WTC11 (cell line): Measurements from ENCODE around the gene GLI1. TPM values are rescaled to one million over a fixed set of nuclear protein-coding genes. Genes with fewer than 3 reads are reported as not detected.

ENCODE experiments used
- ATAC-seq: fragments of 200-7000 bp; cut with Tn5 transposase; 2 replicates; pipeline ENCODE4 v1.10.0; 2021; ENCODE audit warnings: mild to moderate bottlenecking, moderate library complexity
- CTCF ChIA-PET: fragments of 300-600 bp; sonication (Branson Sonifier 250); formaldehyde crosslinking; loops from one replicate; lab custom pipeline; 2021; ENCODE audit warnings: antibody characterized with exemption; lab: Charles Lee
- POLR2A ChIA-PET: fragments of 350-600 bp; sonication (Branson Sonifier 250); formaldehyde crosslinking; loops from one replicate; lab custom pipeline; 2021; ENCODE audit warnings: antibody characterized with exemption; lab: Charles Lee
- DNase-seq: peaks from one replicate; pipeline ENCODE4 v3.0.0; 2021; ENCODE audit warnings: low spot score
- H3K27ac Mint-ChIP-seq: 2 replicates; pipeline ENCODE4 v1.8.0; 2021; ENCODE audit warnings: mixed read lengths
- H3K27me3 Mint-ChIP-seq: 2 replicates; pipeline ENCODE4 v1.8.0; 2021; ENCODE audit warnings: low read depth, mild to moderate bottlenecking, moderate library complexity, mixed read lengths
- H3K36me3 Mint-ChIP-seq: 2 replicates; pipeline ENCODE4 v1.8.0; 2021; ENCODE audit warnings: mixed read lengths
- H3K4me1 Mint-ChIP-seq: 2 replicates; pipeline ENCODE4 v1.8.0; 2022; ENCODE audit warnings: mixed read lengths
- H3K4me3 Mint-ChIP-seq: 2 replicates; pipeline ENCODE4 v1.8.0; 2021; ENCODE audit warnings: mild to moderate bottlenecking, moderate library complexity, mixed read lengths
- H3K9me3 Mint-ChIP-seq: 2 replicates; pipeline ENCODE4 v1.8.0; 2021; ENCODE audit warnings: mixed read lengths
- EMX1 ChIP-seq: fragments of 250-450 bp; sonication (Bioruptor Pico); IDR thresholded peaks from 2 replicates; pipeline ENCODE4 v1.8.0; 2021; ENCODE audit warnings: mild to moderate bottlenecking
- ESRRA ChIP-seq: sonication (generic); formaldehyde crosslinking; IDR thresholded peaks from 2 replicates; pipeline ENCODE4 v1.8.1; 2022; ENCODE audit warnings: mild to moderate bottlenecking, missing genetic modification reagents, borderline replicate concordance
- IRF2 ChIP-seq: sonication (generic); formaldehyde crosslinking; IDR thresholded peaks from 2 replicates; pipeline ENCODE4 v1.8.0; 2022; ENCODE audit warnings: low read depth, missing genetic modification reagents, borderline replicate concordance
- NR3C1 ChIP-seq: sonication (generic); formaldehyde crosslinking; conservative IDR thresholded peaks from 2 replicates; pipeline ENCODE4 v1.8.1; 2023; ENCODE audit warnings: low read depth, mild to moderate bottlenecking, missing genetic modification reagents
- RELA ChIP-seq: sonication (generic); formaldehyde crosslinking; IDR thresholded peaks from 2 replicates; pipeline ENCODE4 v1.8.1; 2022; ENCODE audit warnings: missing genetic modification reagents, mild to moderate bottlenecking, borderline replicate concordance
- SOX15 ChIP-seq: fragments of 250-450 bp; sonication (Bioruptor Pico); IDR thresholded peaks from 2 replicates; pipeline ENCODE4 v1.9.0; 2021; ENCODE audit warnings: mild to moderate bottlenecking
- ZNF263 ChIP-seq: sonication (generic); formaldehyde crosslinking; IDR thresholded peaks from 2 replicates; pipeline ENCODE4 v1.8.1; 2022; ENCODE audit warnings: low read depth, mild to moderate bottlenecking, moderate library complexity, missing genetic modification reagents
- ZNF416 ChIP-seq: fragments of 250-450 bp; sonication (Bioruptor Pico); IDR thresholded peaks from 2 replicates; pipeline ENCODE4 v1.9.0; 2021; ENCODE audit warnings: mild to moderate bottlenecking, inconsistent platforms
- ZNF423 ChIP-seq: fragments of 250-450 bp; sonication (Bioruptor Pico); IDR thresholded peaks from 2 replicates; pipeline ENCODE4 v2.1.2; 2022; ENCODE audit warnings: mild to moderate bottlenecking, moderate library complexity
- total RNA-seq: library from RNA; stranded (reverse); gene quantifications from 3 replicates; pipeline ENCODE4 v1.2.3, GENCODE V29; 2021
- TF ChIP-seq, protein P1 (sequence below): sonication (generic); formaldehyde crosslinking; IDR thresholded peaks from 2 replicates; pipeline ENCODE4 v1.8.1; 2022; ENCODE audit warnings: mild to moderate bottlenecking, missing genetic modification reagents, moderate library complexity, borderline replicate concordance
- TF ChIP-seq, protein P2 (sequence below): sonication (generic); formaldehyde crosslinking; IDR thresholded peaks from 2 replicates; pipeline ENCODE4 v1.8.0; 2022; ENCODE audit warnings: mild to moderate bottlenecking, missing genetic modification reagents
- TF ChIP-seq, protein P3 (sequence below): sonication (generic); formaldehyde crosslinking; IDR thresholded peaks from 2 replicates; pipeline ENCODE4 v1.8.1; 2023; ENCODE audit warnings: mild to moderate bottlenecking, missing genetic modification reagents
- TF ChIP-seq, protein P4 (sequence below): fragments of 250-450 bp; sonication (Bioruptor Pico); IDR thresholded peaks from 2 replicates; pipeline ENCODE4 v1.9.0; 2021; ENCODE audit warnings: mild to moderate bottlenecking
- TF ChIP-seq, protein P5 (sequence below): fragments of 250-450 bp; sonication (Bioruptor Pico); IDR thresholded peaks from 2 replicates; pipeline ENCODE4 v1.9.0; 2021; ENCODE audit warnings: mild to moderate bottlenecking, borderline replicate concordance
- TF ChIP-seq, protein P6 (sequence below): fragments of 250-450 bp; sonication (Bioruptor Pico); IDR thresholded peaks from 2 replicates; pipeline ENCODE4 v1.9.0; 2021; ENCODE audit warnings: mild to moderate bottlenecking
- TF ChIP-seq, protein P7 (sequence below): sonication (generic); formaldehyde crosslinking; IDR thresholded peaks from 2 replicates; pipeline ENCODE4 v1.8.0; 2022; ENCODE audit warnings: missing genetic modification reagents

Gene GLI1
- total RNA-seq, 1 experiment from 2014 or later = 16.2 TPM

DNA sequence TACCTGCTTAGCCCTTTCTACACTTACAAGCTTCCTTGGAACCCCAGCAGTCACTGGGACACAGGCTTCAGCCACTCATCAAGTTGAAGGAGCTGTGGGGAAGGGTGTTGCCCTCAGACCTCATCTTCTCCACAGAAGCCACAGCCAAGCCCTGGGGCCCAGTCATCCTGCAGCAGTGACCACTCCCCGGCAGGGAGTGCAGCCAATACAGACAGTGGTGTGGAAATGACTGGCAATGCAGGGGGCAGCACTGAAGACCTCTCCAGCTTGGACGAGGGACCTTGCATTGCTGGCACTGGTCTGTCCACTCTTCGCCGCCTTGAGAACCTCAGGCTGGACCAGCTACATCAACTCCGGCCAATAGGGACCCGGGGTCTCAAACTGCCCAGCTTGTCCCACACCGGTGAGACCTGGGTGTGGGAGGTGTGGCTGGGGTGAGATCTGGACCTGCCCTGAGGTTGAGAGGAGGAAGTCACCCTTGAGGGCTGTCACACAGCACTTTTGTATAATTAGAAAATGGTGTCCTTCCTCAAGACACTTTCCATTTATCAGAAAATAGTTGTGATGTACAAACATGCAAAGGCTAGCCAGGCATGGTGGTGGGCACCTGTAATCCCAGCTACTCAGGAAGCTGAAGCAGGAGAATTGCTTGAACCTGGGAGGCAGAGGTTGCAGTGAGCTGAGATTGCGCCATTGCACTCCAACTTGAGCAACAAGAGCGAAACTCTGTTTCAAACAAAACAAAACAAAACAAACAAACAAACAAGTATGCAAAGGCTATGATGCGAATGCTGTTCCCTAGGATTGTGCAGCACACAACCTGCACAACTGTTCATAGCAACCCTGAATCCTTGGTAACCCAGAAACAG lies 9.9 kb downstream of the GLI1 start:
- Mint-ChIP-seq H3K27ac (no peak overlapping the region), H3K4me1 (peaks cover 2% of the 10 kb centered on the region; the same call in 1 of the 2 replicates), H3K36me3 (0 out of 2 replicates have a peak, but pooled peaks cover 3% of the 10 kb centered on the region), H3K9me3 (no peaks in the 10 kb centered on the region), H3K27me3 (peaks cover 39% of the 10 kb centered on the region), H3K4me3 (no peak overlapping the region)
- POLR2A ChIA-PET = no interaction called here
- CTCF ChIA-PET = interaction anchor here (1.2 kb wide), 1 partner anchor 11 kb away, joined by 5 read pairs; no protein-coding TSS in a partner anchor
- TF ChIP-seq NR3C1 (CRISPR knock-in tag) = no peak
- TF ChIP-seq, protein P1, sequence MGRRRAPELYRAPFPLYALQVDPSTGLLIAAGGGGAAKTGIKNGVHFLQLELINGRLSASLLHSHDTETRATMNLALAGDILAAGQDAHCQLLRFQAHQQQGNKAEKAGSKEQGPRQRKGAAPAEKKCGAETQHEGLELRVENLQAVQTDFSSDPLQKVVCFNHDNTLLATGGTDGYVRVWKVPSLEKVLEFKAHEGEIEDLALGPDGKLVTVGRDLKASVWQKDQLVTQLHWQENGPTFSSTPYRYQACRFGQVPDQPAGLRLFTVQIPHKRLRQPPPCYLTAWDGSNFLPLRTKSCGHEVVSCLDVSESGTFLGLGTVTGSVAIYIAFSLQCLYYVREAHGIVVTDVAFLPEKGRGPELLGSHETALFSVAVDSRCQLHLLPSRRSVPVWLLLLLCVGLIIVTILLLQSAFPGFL = no peak
- TF ChIP-seq, protein P2, sequence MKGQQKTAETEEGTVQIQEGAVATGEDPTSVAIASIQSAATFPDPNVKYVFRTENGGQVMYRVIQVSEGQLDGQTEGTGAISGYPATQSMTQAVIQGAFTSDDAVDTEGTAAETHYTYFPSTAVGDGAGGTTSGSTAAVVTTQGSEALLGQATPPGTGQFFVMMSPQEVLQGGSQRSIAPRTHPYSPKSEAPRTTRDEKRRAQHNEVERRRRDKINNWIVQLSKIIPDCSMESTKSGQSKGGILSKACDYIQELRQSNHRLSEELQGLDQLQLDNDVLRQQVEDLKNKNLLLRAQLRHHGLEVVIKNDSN (CRISPR knock-in tag) = no peak
- no peak for TF ChIP-seq EMX1 (CRISPR knock-in tag)
- TF ChIP-seq, protein P3, sequence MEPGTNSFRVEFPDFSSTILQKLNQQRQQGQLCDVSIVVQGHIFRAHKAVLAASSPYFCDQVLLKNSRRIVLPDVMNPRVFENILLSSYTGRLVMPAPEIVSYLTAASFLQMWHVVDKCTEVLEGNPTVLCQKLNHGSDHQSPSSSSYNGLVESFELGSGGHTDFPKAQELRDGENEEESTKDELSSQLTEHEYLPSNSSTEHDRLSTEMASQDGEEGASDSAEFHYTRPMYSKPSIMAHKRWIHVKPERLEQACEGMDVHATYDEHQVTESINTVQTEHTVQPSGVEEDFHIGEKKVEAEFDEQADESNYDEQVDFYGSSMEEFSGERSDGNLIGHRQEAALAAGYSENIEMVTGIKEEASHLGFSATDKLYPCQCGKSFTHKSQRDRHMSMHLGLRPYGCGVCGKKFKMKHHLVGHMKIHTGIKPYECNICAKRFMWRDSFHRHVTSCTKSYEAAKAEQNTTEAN (CRISPR knock-in tag) = no peak
- TF ChIP-seq, protein P4, sequence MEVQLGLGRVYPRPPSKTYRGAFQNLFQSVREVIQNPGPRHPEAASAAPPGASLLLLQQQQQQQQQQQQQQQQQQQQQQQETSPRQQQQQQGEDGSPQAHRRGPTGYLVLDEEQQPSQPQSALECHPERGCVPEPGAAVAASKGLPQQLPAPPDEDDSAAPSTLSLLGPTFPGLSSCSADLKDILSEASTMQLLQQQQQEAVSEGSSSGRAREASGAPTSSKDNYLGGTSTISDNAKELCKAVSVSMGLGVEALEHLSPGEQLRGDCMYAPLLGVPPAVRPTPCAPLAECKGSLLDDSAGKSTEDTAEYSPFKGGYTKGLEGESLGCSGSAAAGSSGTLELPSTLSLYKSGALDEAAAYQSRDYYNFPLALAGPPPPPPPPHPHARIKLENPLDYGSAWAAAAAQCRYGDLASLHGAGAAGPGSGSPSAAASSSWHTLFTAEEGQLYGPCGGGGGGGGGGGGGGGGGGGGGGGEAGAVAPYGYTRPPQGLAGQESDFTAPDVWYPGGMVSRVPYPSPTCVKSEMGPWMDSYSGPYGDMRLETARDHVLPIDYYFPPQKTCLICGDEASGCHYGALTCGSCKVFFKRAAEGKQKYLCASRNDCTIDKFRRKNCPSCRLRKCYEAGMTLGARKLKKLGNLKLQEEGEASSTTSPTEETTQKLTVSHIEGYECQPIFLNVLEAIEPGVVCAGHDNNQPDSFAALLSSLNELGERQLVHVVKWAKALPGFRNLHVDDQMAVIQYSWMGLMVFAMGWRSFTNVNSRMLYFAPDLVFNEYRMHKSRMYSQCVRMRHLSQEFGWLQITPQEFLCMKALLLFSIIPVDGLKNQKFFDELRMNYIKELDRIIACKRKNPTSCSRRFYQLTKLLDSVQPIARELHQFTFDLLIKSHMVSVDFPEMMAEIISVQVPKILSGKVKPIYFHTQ (CRISPR knock-in tag) = no peak
- TF ChIP-seq ESRRA (CRISPR knock-in tag) = no peak
- TF ChIP-seq, protein P5, sequence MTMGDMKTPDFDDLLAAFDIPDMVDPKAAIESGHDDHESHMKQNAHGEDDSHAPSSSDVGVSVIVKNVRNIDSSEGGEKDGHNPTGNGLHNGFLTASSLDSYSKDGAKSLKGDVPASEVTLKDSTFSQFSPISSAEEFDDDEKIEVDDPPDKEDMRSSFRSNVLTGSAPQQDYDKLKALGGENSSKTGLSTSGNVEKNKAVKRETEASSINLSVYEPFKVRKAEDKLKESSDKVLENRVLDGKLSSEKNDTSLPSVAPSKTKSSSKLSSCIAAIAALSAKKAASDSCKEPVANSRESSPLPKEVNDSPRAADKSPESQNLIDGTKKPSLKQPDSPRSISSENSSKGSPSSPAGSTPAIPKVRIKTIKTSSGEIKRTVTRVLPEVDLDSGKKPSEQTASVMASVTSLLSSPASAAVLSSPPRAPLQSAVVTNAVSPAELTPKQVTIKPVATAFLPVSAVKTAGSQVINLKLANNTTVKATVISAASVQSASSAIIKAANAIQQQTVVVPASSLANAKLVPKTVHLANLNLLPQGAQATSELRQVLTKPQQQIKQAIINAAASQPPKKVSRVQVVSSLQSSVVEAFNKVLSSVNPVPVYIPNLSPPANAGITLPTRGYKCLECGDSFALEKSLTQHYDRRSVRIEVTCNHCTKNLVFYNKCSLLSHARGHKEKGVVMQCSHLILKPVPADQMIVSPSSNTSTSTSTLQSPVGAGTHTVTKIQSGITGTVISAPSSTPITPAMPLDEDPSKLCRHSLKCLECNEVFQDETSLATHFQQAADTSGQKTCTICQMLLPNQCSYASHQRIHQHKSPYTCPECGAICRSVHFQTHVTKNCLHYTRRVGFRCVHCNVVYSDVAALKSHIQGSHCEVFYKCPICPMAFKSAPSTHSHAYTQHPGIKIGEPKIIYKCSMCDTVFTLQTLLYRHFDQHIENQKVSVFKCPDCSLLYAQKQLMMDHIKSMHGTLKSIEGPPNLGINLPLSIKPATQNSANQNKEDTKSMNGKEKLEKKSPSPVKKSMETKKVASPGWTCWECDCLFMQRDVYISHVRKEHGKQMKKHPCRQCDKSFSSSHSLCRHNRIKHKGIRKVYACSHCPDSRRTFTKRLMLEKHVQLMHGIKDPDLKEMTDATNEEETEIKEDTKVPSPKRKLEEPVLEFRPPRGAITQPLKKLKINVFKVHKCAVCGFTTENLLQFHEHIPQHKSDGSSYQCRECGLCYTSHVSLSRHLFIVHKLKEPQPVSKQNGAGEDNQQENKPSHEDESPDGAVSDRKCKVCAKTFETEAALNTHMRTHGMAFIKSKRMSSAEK = no peak
- no peak for TF ChIP-seq ZNF263 (CRISPR knock-in tag)
- no peak for TF ChIP-seq ZNF416 (CRISPR knock-in tag)
- TF ChIP-seq ZNF423 (CRISPR knock-in tag) = no peak
- ATAC-seq (no peak), DNase-seq (no peak)

DNA sequence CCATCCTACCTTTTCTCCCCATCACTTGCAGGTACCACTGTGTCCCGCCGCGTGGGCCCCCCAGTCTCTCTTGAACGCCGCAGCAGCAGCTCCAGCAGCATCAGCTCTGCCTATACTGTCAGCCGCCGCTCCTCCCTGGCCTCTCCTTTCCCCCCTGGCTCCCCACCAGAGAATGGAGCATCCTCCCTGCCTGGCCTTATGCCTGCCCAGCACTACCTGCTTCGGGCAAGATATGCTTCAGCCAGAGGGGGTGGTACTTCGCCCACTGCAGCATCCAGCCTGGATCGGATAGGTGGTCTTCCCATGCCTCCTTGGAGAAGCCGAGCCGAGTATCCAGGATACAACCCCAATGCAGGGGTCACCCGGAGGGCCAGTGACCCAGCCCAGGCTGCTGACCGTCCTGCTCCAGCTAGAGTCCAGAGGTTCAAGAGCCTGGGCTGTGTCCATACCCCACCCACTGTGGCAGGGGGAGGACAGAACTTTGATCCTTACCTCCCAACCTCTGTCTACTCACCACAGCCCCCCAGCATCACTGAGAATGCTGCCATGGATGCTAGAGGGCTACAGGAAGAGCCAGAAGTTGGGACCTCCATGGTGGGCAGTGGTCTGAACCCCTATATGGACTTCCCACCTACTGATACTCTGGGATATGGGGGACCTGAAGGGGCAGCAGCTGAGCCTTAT lies 10.8 kb downstream of the GLI1 start:
- no peak for DNase-seq
- CTCF ChIA-PET = interaction anchor here (1.9 kb wide), 1 partner anchor 12 kb away, joined by 4 read pairs; no protein-coding TSS in a partner anchor
- no peak for ATAC-seq
- H3K4me1 Mint-ChIP-seq = peaks cover 7% of the 10 kb centered on the region
- no peak overlapping the region for H3K4me3 Mint-ChIP-seq
- POLR2A ChIA-PET = interaction anchor here (1.4 kb wide), 1 partner anchor 12 kb away, joined by 5 read pairs; no protein-coding TSS in a partner anchor
- no peak overlapping the region for H3K27ac Mint-ChIP-seq
- H3K27me3 Mint-ChIP-seq = peaks cover 45% of the 10 kb centered on the region
- no peaks in the 10 kb centered on the region for H3K9me3 Mint-ChIP-seq
- 0 out of 2 replicates have a peak, but pooled peaks cover 3% of the 10 kb centered on the region for H3K36me3 Mint-ChIP-seq
- no peak for TF ChIP-seq EMX1 (CRISPR knock-in tag)
- TF ChIP-seq, protein P6, sequence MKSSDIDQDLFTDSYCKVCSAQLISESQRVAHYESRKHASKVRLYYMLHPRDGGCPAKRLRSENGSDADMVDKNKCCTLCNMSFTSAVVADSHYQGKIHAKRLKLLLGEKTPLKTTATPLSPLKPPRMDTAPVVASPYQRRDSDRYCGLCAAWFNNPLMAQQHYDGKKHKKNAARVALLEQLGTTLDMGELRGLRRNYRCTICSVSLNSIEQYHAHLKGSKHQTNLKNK (CRISPR knock-in tag) = no peak
- no peak for TF ChIP-seq RELA
- TF ChIP-seq IRF2 (CRISPR knock-in tag) = no peak
- TF ChIP-seq, protein P7, sequence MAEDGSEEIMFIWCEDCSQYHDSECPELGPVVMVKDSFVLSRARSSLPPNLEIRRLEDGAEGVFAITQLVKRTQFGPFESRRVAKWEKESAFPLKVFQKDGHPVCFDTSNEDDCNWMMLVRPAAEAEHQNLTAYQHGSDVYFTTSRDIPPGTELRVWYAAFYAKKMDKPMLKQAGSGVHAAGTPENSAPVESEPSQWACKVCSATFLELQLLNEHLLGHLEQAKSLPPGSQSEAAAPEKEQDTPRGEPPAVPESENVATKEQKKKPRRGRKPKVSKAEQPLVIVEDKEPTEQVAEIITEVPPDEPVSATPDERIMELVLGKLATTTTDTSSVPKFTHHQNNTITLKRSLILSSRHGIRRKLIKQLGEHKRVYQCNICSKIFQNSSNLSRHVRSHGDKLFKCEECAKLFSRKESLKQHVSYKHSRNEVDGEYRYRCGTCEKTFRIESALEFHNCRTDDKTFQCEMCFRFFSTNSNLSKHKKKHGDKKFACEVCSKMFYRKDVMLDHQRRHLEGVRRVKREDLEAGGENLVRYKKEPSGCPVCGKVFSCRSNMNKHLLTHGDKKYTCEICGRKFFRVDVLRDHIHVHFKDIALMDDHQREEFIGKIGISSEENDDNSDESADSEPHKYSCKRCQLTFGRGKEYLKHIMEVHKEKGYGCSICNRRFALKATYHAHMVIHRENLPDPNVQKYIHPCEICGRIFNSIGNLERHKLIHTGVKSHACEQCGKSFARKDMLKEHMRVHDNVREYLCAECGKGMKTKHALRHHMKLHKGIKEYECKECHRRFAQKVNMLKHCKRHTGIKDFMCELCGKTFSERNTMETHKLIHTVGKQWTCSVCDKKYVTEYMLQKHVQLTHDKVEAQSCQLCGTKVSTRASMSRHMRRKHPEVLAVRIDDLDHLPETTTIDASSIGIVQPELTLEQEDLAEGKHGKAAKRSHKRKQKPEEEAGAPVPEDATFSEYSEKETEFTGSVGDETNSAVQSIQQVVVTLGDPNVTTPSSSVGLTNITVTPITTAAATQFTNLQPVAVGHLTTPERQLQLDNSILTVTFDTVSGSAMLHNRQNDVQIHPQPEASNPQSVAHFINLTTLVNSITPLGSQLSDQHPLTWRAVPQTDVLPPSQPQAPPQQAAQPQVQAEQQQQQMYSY (CRISPR knock-in tag) = no peak
- TF ChIP-seq SOX15 (CRISPR knock-in tag) = no peak
